DND-41 (cell line): ENCODE data around the gene PDE4D.

ENCODE experiments used
- EZH2 ChIP-seq: IDR thresholded peaks from 3 replicates; pipeline ENCODE4 v1.6.1; 2012; ENCODE audit warnings: borderline replicate concordance, low read depth, mild to moderate bottlenecking, moderate library complexity, low read length, inconsistent platforms; ENCODE audit not compliant: severe bottlenecking
- TF ChIP-seq, protein P1 (sequence below): IDR thresholded peaks from 2 replicates; pipeline ENCODE4 v1.5.1; 2012; ENCODE audit warnings: borderline replicate concordance, low read length, moderate library complexity, mild to moderate bottlenecking; ENCODE audit not compliant: poor library complexity, severe bottlenecking; ENCODE audit errors: extremely low read depth

DNA sequence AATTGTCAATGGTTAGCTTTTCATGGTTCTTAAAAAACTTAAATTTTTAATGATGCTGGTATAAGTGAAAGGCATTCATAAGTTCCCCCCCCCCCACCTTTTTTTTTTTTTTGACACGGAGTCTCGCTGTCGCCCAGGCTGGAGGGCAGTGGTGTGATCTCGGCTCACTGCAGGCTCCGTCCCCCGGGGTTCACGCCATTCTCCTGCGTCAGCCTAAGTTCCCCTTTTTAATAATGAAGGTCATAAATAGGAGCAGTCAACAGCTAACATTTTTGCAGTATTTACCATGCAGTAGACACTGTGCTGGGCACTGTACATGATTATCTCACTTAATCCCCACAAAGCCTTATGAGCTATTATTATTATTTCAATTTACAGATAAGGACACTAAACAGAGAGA is 556.3 kb downstream of the PDE4D start:
- TF ChIP-seq, protein P1, sequence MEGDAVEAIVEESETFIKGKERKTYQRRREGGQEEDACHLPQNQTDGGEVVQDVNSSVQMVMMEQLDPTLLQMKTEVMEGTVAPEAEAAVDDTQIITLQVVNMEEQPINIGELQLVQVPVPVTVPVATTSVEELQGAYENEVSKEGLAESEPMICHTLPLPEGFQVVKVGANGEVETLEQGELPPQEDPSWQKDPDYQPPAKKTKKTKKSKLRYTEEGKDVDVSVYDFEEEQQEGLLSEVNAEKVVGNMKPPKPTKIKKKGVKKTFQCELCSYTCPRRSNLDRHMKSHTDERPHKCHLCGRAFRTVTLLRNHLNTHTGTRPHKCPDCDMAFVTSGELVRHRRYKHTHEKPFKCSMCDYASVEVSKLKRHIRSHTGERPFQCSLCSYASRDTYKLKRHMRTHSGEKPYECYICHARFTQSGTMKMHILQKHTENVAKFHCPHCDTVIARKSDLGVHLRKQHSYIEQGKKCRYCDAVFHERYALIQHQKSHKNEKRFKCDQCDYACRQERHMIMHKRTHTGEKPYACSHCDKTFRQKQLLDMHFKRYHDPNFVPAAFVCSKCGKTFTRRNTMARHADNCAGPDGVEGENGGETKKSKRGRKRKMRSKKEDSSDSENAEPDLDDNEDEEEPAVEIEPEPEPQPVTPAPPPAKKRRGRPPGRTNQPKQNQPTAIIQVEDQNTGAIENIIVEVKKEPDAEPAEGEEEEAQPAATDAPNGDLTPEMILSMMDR, result no peak
- no peak for TF ChIP-seq EZH2
